ENCODE results near the gene CAPN1.
"Not testable (repeated sequence)": the region's sequence is repeated elsewhere in the genome, so short reads cannot be mapped to it uniquely, and the experiment has no call there.

CAPN1 gene

GRCh38 chr11:65181569-65182257, at the start of gene CAPN1:
CAPN1 (plus strand) TSS chr11:65181928; CDS start chr11:65182702, 774 bp downstream.
- DNase-seq (ENCODE audit: low spot score): peak; percentile 66

GRCh38 chr11:65132238-65132987, 49.3 kb upstream of the CAPN1 start:
- no peak for DNase-seq (ENCODE audit: low spot score)

DNA sequence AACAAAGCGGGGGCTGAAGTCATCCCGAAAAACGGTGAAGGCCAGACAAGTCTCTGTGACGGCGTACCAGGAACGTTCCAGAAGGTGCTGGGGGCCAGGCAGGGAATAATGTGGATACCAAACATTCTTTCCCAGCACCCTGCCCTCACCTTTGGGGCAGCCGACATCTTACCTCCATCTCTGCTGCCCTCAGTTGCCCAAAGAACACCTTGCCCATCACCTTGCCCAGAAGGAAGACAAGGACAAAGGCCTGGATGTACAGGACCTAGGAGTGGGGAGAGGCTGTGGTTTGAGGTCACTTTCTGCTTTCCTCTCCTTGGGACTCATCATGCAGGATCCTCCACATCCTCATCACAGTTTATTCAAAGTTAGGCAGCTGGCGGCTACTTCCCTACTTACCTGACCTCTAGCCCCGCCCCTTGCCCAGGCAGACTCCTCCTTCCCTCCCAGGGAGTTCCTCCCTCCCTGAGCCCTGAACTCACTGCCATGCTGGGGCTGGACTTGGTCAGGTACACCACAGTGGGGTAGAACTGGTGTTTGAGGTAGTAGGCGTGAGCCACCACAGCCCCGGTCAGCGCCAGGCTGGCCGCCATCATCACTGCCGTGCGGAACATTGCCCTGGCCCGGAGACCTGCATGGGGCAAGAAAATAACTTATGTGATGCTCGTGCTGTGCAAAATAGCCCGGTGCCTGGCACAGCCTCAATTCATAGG, 48.6 kb upstream of the CAPN1 start:
- DNase-seq (ENCODE audit: low spot score): no peak

DNA sequence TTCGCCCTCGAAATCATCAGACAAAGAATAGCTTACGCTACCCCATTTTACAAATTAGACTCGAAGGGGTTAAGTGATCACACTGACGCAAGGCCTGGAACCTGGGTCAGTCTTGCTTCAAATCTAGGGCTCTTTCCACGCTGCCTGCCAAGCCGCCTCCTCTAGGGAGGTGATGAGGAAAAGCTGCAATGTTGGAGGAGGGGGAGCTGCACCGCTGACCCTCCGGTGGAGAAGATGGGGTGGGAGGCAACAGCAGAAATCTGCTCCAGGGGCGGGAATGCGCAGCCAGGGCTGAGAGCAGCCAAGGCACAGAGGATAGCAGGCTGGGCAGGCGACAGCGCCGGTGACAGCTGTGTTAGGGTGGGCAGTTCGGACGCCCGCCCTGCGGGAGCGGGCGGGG, 48.0 kb upstream of the CAPN1 start:
- no peak for DNase-seq (ENCODE audit: low spot score)

- DNase-seq (ENCODE audit: low spot score): peak; percentile 93
Measured at GRCh38 chr11:65134240-65134951, 47.3 kb upstream of the CAPN1 start, which contains the start of gene SYVN1. SYVN1 (minus strand) TSS chr11:65134519; CDS start chr11:65133601, 918 bp downstream.

DNA sequence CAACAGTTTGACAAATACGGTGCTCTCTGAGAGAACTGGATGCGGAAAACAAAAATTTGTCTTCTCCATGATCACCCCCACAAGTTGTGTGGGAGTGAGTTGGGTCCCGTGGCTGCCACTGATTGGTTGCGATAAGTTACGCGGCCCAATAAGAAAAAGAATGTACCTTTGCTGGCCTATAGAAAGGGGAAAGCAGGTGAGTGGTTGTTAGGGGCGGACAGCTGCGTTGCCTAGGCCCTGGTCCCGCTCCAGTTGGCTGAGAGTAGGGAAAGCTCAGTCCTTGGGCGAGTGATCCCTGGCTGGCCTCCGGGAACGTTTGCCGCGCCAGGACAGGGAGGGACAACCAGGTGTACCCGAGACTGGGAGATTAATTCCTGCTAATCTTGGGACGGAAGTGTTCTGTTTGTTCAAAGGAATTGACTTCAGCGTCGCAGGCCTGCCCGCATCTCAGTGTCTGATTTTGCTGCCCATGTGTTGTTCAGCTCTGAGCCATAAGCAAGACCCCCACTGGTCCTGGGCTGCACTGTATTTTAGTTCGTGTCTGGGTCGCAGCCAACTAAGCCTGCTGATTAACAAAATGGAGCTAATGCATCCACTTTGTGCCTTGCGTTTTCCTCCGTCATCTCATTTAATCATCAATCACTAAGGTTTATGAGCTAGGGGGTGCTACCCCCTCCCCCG, 46.6 kb upstream of the CAPN1 start:
- peak; percentile 96 for DNase-seq (ENCODE audit: low spot score)

DNA sequence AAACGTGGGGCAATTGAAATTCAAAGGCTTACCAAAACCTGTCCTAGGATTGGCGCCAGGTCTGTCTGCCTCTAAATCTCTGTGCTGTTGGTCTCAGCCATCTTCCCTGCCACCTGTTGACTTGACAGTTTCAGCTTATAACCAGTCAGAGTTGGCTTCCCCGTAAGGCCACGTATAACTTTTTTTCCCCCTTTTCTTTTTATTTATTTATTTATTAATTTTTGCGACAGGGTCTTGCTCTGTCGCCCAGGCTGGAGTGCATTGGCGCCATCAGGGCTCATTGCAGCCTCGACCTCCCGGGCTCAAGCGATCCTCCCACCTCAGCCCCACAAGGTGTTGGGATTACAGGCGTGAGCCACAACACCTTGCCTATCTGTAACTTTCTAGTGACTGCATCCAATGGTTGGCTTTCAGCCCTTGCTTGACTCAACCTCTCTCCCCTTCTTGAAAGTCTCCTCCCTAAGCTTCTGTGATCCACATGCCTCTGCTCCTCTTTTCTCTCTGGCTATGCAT, 46.0 kb upstream of the CAPN1 start:
- DNase-seq (ENCODE audit: low spot score): no peak

- DNase-seq (ENCODE audit: low spot score): no peak
Measured at GRCh38 chr11:65136515-65137096, 45.1 kb upstream of the CAPN1 start.

GRCh38 chr11:65141896-65142494, 39.7 kb upstream of the CAPN1 start:
- DNase-seq (ENCODE audit: low spot score): no peak

DNA sequence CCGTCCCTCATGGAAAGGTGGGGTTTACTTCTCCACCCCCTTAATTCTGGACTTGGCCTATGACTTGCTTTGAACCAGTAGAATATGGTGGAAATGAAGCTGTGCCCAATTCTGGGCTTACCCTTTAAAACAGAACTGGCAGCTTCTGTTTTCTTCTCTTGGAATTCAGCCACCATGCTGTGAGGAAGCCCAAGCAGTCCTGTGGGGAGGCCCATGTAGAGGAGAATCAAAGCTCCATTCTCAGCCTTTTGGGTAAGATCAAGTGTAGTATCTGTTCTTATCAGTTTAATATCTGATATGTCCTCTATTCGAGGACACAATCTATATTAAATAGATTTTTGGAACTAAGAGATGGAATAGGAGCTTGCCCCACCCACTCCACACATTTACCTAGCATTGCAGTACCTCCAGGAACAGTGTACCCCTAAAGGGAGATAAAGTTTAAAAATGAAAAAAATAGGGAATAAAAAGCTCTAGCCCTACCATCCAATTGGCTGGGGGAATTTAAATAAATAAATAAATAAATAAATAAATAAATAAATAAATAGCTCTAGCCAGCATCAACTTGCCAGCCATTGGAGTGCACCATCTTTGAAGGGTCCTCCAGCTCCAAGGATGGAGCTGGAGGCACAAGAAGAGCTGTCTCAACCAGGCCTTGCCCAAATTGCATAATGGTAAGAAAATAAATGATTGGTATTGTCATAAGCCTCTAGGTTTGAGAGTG, 34.2 kb upstream of the CAPN1 start:
- no peak for DNase-seq (ENCODE audit: low spot score)

DNA sequence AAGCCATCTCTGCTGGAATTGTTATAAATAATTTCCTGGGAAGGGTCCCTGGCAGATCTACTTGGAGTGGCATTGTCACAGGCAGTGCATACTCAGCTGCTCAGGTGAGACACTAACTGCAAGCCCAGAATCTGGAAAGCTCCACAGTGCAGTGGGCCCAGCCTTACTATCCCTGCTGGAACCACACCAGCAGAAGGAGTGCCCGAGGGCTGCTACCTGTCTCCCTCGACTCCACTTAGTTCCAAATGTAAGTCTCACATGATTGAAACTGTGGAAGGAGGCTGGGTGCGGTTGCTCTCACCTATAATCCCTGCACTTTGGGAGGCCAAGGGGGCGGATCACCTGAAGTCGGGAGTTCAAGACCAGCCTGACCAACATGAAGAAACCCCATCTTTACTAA, 33.1 kb upstream of the CAPN1 start:
- DNase-seq (ENCODE audit: low spot score): no peak

DNA sequence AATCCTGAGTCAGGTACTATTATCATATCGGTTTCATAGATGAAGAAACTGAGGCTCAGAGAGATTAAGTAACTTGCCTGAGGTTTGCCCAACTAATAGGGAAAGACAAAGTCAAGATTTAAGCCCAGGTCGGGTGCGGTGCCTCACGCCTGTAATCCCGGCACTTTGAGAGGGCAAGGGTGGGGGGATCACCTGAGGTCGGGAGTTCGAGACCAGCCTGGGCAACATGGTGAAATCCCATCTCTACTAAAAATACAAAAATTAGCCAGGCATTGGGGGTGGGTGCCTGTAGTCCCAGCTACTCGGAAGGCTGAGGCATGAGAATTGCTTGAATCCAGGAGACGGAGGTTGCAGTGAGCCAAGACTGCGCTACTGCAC, 31.6 kb upstream of the CAPN1 start:
- DNase-seq (ENCODE audit: low spot score): not testable (repeated sequence)

GRCh38 chr11:65150509-65151299, 31.0 kb upstream of the CAPN1 start:
- DNase-seq (ENCODE audit: low spot score): no peak

- no peak for DNase-seq (ENCODE audit: low spot score)
Measured at GRCh38 chr11:65151331-65151899, 30.3 kb upstream of the CAPN1 start.

GRCh38 chr11:65152122-65152521, 29.6 kb upstream of the CAPN1 start:
- no peak for DNase-seq (ENCODE audit: low spot score)

DNA sequence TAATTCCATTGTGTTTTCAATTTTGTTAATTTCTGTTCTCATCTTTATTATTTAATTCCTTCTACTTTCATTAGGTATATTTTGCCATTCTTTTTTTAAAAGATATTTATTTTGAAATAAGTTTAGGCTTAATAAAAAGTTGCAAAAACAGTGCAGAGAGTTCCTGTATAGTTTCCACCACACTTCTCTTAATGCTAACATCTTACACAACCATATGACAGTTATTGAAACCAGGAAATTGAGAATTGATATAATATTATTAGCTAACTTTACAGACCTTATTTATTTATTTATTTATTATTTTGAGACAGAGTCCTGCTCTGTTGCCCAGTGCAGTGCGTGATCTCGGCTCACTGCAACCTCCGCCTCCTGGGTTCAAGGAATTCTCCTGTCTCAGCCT, 25.5 kb upstream of the CAPN1 start:
- DNase-seq (ENCODE audit: low spot score): no peak

DNA sequence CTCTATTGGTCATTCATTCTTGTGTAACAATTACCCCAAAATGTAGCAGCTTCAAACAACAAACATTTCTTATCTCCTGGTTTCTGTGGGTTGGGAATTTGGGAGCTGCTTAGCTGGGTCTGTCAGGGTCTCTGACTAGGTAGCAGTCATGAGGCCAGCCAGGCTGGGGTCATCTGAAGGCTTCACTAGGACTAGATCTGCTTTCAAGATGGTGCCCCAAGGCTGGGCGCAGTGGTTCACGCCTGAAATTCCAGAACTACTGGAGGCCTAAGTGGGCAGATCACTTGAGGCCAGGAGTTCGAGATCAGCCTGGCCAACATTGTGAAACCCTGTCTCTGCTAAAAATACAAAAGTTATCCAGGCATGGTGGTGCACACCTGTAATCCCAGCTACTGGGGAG, 24.8 kb upstream of the CAPN1 start:
- no peak for DNase-seq (ENCODE audit: low spot score)

GRCh38 chr11:65157336-65157735, 24.4 kb upstream of the CAPN1 start:
- no peak for DNase-seq (ENCODE audit: low spot score)

DNA sequence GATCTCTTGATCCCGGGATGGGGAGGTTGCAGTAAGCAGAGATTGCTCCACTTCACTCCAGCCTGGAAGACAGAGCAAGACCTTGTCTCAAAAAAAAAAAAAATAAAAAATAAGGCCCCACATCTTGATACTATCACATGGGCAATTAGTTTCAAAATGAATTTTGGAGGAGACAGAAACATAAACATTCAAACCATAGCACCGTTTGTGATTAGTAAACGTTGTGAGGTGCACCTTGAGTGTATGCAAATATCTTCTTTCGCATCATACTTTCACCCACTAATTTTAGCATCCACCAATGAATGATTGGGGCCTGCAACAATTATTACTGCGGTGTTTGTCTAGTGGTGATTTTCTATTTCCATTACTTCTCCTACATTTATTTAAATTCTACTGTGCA, 22.7 kb upstream of the CAPN1 start:
- no peak for DNase-seq (ENCODE audit: low spot score)

Data from HuH-7.5 (cell line).